A549 (cell line): ENCODE data around the gene GRIK4. TPM values are rescaled to one million over a fixed set of nuclear protein-coding genes. Genes with fewer than 3 reads are reported as not detected.

ENCODE experiments used
- ATAC-seq, 2 experiments: fragments of 200-7000 bp in 1 of 2; fragments of >200 bp in 1 of 2; cut with Nextera tagmentation in 1 of 2; cut with Tn5 transposase in 1 of 2; 3 replicates each; pipeline versions ENCODE4 v1.8.0 to v1.9.1; 2018 to 2020; ENCODE audit warnings: mild to moderate bottlenecking in 1 of 2, moderate library complexity in 1 of 2
- CTCF ChIA-PET: fragments of 300-600 bp; sonication (Branson Sonifier 250); formaldehyde crosslinking; extraction: SDS; loops from one replicate; lab custom pipeline; 2021; ENCODE audit warnings: antibody characterized with exemption, inconsistent platforms; lab: Yijun Ruan, JAX
- POLR2A ChIA-PET: fragments of 350-600 bp; formaldehyde crosslinking; extraction: SDS; loops from one replicate; lab custom pipeline; 2021; ENCODE audit warnings: antibody characterized with exemption, inconsistent platforms; lab: Yijun Ruan, JAX
- DNase-seq, 2 experiments: peaks; one replicate each; pipeline versions ENCODE4 v3.0.0 to v3.0.0-alpha.2; 2011 to 2016; ENCODE audit warnings: low read depth in 1 of 2, low spot score in 1 of 2
- FAIRE-seq: peaks from 2 replicates; lab custom pipeline; 2011; peaks lifted over from hg19 to GRCh38; lab: Jason Lieb, UNC
- H3K27ac ChIP-seq, 2 experiments: fragments of >200 bp; sonication (Bioruptor Twin); formaldehyde crosslinking; 3 replicates each; pipeline ENCODE4 v1.5.1; 2016 to 2017
- H3K4me1 ChIP-seq: fragments of >200 bp; sonication (Bioruptor Twin); formaldehyde crosslinking; 3 replicates; pipeline ENCODE4 v1.6.1; 2016
- H3K4me2 ChIP-seq: fragments of >200 bp; sonication (Bioruptor Twin); formaldehyde crosslinking; 3 replicates; pipeline ENCODE4 v1.6.1; 2016
- H3K4me3 ChIP-seq: fragments of >200 bp; sonication (Bioruptor Twin); formaldehyde crosslinking; 3 replicates; pipeline ENCODE4 v1.5.1; 2016
- H3K9me3 ChIP-seq: fragments of >200 bp; sonication (Bioruptor Twin); formaldehyde crosslinking; 3 replicates; pipeline ENCODE4 v1.6.1; 2016
- ATOH8 ChIP-seq: fragments of 250-450 bp; sonication (Bioruptor Pico); IDR thresholded peaks from 2 replicates; pipeline ENCODE4 v1.5.0; 2020; ENCODE audit warnings: low read depth, mild to moderate bottlenecking, moderate library complexity
- BHLHE40 ChIP-seq: IDR thresholded peaks from 2 replicates; pipeline ENCODE4 v1.6.1; 2012; ENCODE audit warnings: low read depth, low read length, inconsistent platforms
- CBX2 ChIP-seq: fragments of 200-600 bp; sonication (generic); IDR thresholded peaks from 2 replicates; pipeline ENCODE4 v1.6.1; 2016; ENCODE audit warnings: low read depth, mild to moderate bottlenecking, borderline replicate concordance
- CBX8 ChIP-seq: fragments of 200-600 bp; sonication (generic); IDR thresholded peaks from 2 replicates; pipeline ENCODE4 v1.6.1; 2016
- CEBPB ChIP-seq, 2 experiments: fragments of >200 bp in 1 of 2; sonication (Bioruptor Twin) in 1 of 2; formaldehyde crosslinking in 1 of 2; IDR thresholded peaks; 2 replicates each; pipeline ENCODE4 v1.6.1; 2012 to 2016
- CHD4 ChIP-seq: fragments of 200-600 bp; sonication (generic); IDR thresholded peaks from 2 replicates; pipeline ENCODE4 v1.6.1; 2016; ENCODE audit warnings: antibody characterized with exemption, mild to moderate bottlenecking, borderline replicate concordance
- CTCF ChIP-seq: fragments of >200 bp; sonication (Bioruptor Twin); formaldehyde crosslinking; IDR thresholded peaks from 3 replicates; pipeline ENCODE4 v1.5.1; 2016
- E2F6 ChIP-seq: IDR thresholded peaks from 2 replicates; pipeline ENCODE4 v1.6.1; 2012; ENCODE audit warnings: low read depth, borderline replicate concordance
- EHF ChIP-seq: fragments of 250-450 bp; sonication (Bioruptor Pico); IDR thresholded peaks from 2 replicates; pipeline ENCODE4 v1.5.0; 2020; ENCODE audit warnings: mild to moderate bottlenecking
- EP300 ChIP-seq, 2 experiments: fragments of >200 bp; sonication (Bioruptor Twin); formaldehyde crosslinking; IDR thresholded peaks; 2 replicates in 1 of 2; 3 replicates in 1 of 2; pipeline ENCODE4 v1.6.1; 2016 to 2017
- ESRRA ChIP-seq: fragments of 150-350 bp; IDR thresholded peaks from 2 replicates; pipeline ENCODE4 v1.6.1; 2014; ENCODE audit warnings: mild to moderate bottlenecking, low read length, borderline replicate concordance
- FOXS1 ChIP-seq: fragments of 250-450 bp; sonication (Bioruptor Pico); IDR thresholded peaks from 2 replicates; pipeline ENCODE4 v1.5.0; 2020; ENCODE audit warnings: mild to moderate bottlenecking, moderate library complexity
- GATA3 ChIP-seq: IDR thresholded peaks from 2 replicates; pipeline ENCODE4 v1.6.1; 2012; ENCODE audit warnings: borderline replicate concordance
- HES2 ChIP-seq: fragments of >200 bp; sonication (Bioruptor Twin); formaldehyde crosslinking; IDR thresholded peaks from 2 replicates; pipeline ENCODE4 v1.6.1; 2016
- HOXB13 ChIP-seq: fragments of 250-450 bp; sonication (Bioruptor Pico); IDR thresholded peaks from 2 replicates; pipeline ENCODE4 v1.5.0; 2020; ENCODE audit warnings: low read depth, mild to moderate bottlenecking, moderate library complexity
- HOXB5 ChIP-seq: fragments of 250-450 bp; sonication (Bioruptor Pico); IDR thresholded peaks from 2 replicates; pipeline ENCODE4 v1.5.0; 2020; ENCODE audit warnings: mild to moderate bottlenecking, moderate library complexity
- KDM1A ChIP-seq: fragments of 200-600 bp; sonication (generic); IDR thresholded peaks from 2 replicates; pipeline ENCODE4 v1.6.1; 2016; ENCODE audit warnings: low read depth, mild to moderate bottlenecking
- KDM5A ChIP-seq: fragments of 200-600 bp; sonication (generic); IDR thresholded peaks from 2 replicates; pipeline ENCODE4 v1.6.1; 2016; ENCODE audit warnings: antibody characterized with exemption, mild to moderate bottlenecking
- MAX ChIP-seq: IDR thresholded peaks from 2 replicates; pipeline ENCODE4 v1.6.1; 2012
- MAZ ChIP-seq: fragments of 150-350 bp; IDR thresholded peaks from 2 replicates; pipeline ENCODE4 v1.6.1; 2014; ENCODE audit warnings: antibody characterized with exemption, low read depth, low read length, borderline replicate concordance
- MYC ChIP-seq: IDR thresholded peaks from 2 replicates; pipeline ENCODE4 v1.6.1; 2012; ENCODE audit warnings: mild to moderate bottlenecking, inconsistent platforms, low read length, improper control_type of control experiment, borderline replicate concordance
- NPAS2 ChIP-seq: fragments of 250-450 bp; sonication (Bioruptor Pico); IDR thresholded peaks from 2 replicates; pipeline ENCODE4 v1.8.0; 2022; ENCODE audit warnings: mild to moderate bottlenecking, moderate library complexity, borderline replicate concordance
- POLR2AphosphoS2 ChIP-seq: conservative IDR thresholded peaks from 2 replicates; pipeline ENCODE4 v1.6.1; 2012; ENCODE audit warnings: low read length, improper control_type of control experiment, inconsistent platforms
- RAD21 ChIP-seq, 2 experiments: fragments of >200 bp in 1 of 2; sonication (Bioruptor Twin) in 1 of 2; formaldehyde crosslinking in 1 of 2; IDR thresholded peaks in 1 of 2; conservative IDR thresholded peaks in 1 of 2; 2 replicates in 1 of 2; 3 replicates in 1 of 2; pipeline ENCODE4 v1.6.1; 2012 to 2018; ENCODE audit warnings: inconsistent platforms in 1 of 2
- RNF2 ChIP-seq: fragments of 200-600 bp; sonication (generic); IDR thresholded peaks from 2 replicates; pipeline ENCODE4 v1.6.1; 2016; ENCODE audit warnings: low read depth, mild to moderate bottlenecking, antibody characterized with exemption, moderate library complexity, borderline replicate concordance
- SMC3 ChIP-seq: fragments of >200 bp; sonication (Bioruptor Twin); formaldehyde crosslinking; IDR thresholded peaks from 3 replicates; pipeline ENCODE4 v1.6.1; 2018; ENCODE audit warnings: inconsistent platforms
- TFCP2L1 ChIP-seq: fragments of 250-450 bp; sonication (Bioruptor Pico); IDR thresholded peaks from 2 replicates; pipeline ENCODE4 v1.5.0; 2021; ENCODE audit warnings: mild to moderate bottlenecking
- USF2 ChIP-seq: fragments of 450-650 bp; IDR thresholded peaks from 2 replicates; pipeline ENCODE4 v1.6.1; 2014; ENCODE audit warnings: antibody characterized with exemption
- ZC3H11A ChIP-seq: fragments of 450-650 bp; IDR thresholded peaks from 2 replicates; pipeline ENCODE4 v1.6.1; 2014; ENCODE audit warnings: antibody characterized with exemption, mild to moderate bottlenecking
- ZFP36 ChIP-seq: fragments of 450-650 bp; IDR thresholded peaks from 2 replicates; pipeline ENCODE4 v1.6.1; 2014; ENCODE audit warnings: borderline replicate concordance; ENCODE audit not compliant: partially characterized antibody
- ZNF302 ChIP-seq: fragments of 250-450 bp; sonication (Bioruptor Pico); IDR thresholded peaks from 2 replicates; pipeline ENCODE4 v1.9.0; 2021; ENCODE audit warnings: inconsistent platforms, mild to moderate bottlenecking, moderate library complexity
- WGBS: methylation state at CpG from one replicate; pipeline ENCODE4 v1.1.6; 2017; ENCODE audit errors: missing lambda C conversion rate; 5-methylcytosine and 5-hydroxymethylcytosine counted together
- polyA plus RNA-seq, 4 experiments: library from polyadenylated mRNA; depleted of rRNA in 3 of 4; stranded (reverse); fragments of >200 nt; fragmentation: RNase III in 1 of 4; extraction: RNeasy Plus Mini Kit Qiagen cat#74134 plus additional on column Dnase treatment in 1 of 4; gene quantifications; 2 replicates in 3 of 4; 3 replicates in 1 of 4; pipeline ENCODE4 v1.2.3, GENCODE V29; 2011 to 2017

Gene GRIK4
- polyA plus RNA-seq, 2 of the 4 experiments (the other 2 are of a cell fraction) = 0.01 TPM; not detected in 1

GRCh38 chr11:120929664-120930154, 418.2 kb downstream of the GRIK4 start:
- FAIRE-seq = no peak
- CTCF ChIA-PET = interaction anchor here (0.8 to 2.3 kb wide), 6 partner anchors 10 to 419 kb away, joined by 3 to 6 read pairs (median 4); no protein-coding TSS in a partner anchor

GRCh38 chr11:120931057-120931779, 419.7 kb downstream of the GRIK4 start:
- H3K4me2 ChIP-seq = no peak overlapping the region
- no peak overlapping the region for H3K4me3 ChIP-seq
- no peak overlapping the region for H3K27ac ChIP-seq
- CTCF ChIA-PET = interaction anchor here (1.5 kb wide), 1 partner anchor 12 kb away, joined by 4 read pairs; no protein-coding TSS in a partner anchor
- H3K4me1 ChIP-seq = no peaks in the 10 kb centered on the region
- ATAC-seq (no peak), DNase-seq (peak in 1 of 2 experiments; percentile 6), FAIRE-seq (no peak)
- POLR2A ChIA-PET = no interaction called here
- H3K9me3 ChIP-seq = no peaks in the 10 kb centered on the region
- no peak for TF ChIP-seq TFCP2L1 (CRISPR knock-in tag)
- no peak for TF ChIP-seq SMC3
- no peak for TF ChIP-seq GATA3
- no peak for TF ChIP-seq MAX
- no peak for TF ChIP-seq E2F6
- no peak for TF ChIP-seq KDM5A
- 14% methylated on average over 4 of the region's 4 CpGs for WGBS

More at GRCh38 chr11:120929664-120930154, 418.2 kb downstream of the GRIK4 start:
- WGBS = 55% methylated on average over 4 of the region's 13 CpGs
- POLR2A ChIA-PET = no interaction called here
- Histone ChIP-seq H3K9me3 (no peaks in the 10 kb centered on the region), H3K4me2 (no peak overlapping the region), H3K27ac (no peak overlapping the region), H3K4me3 (no peak overlapping the region), H3K4me1 (no peaks in the 10 kb centered on the region)
- ATAC-seq = peak; percentile 71 to 93
- DNase-seq = peak; percentile 30 to 53
- TF ChIP-seq RNF2 (no peak), ATOH8 (CRISPR knock-in tag) (no peak), HOXB13 (no peak), RAD21 (conservative IDR thresholded peaks at IDR 0.05 in 1 of 2, IDR thresholded peaks at IDR 0.05 in 1 of 2) (peak in 1 of 2 experiments; percentile 38; a peak in 2 of 5 replicates), MYC (no peak), HES2 (no peak), CHD4 (no peak), ESRRA (no peak), CBX8 (no peak), CBX2 (no peak), ZC3H11A (no peak), ZFP36 (no peak), EHF (CRISPR knock-in tag) (no peak), NPAS2 (CRISPR knock-in tag) (no peak), HOXB5 (CRISPR knock-in tag) (no peak), FOXS1 (CRISPR knock-in tag) (no peak), KDM1A (no peak), SMC3 (peak; percentile 26; the same call in 1 of the 3 replicates), POLR2AphosphoS2 (no peak), EP300 (IDR thresholded peaks at IDR 0.05) (no peak), CTCF (peak; percentile 40), CEBPB (IDR thresholded peaks at IDR 0.05) (no peak), BHLHE40 (no peak), USF2 (no peak), MAZ (no peak), ZNF302 (no peak)
- TF ChIP-seq, all 56 proteins: peak for 3
